Diencephalon (tissue), 1 donor: Measurements from ENCODE around the gene EFNA1. TPM values are rescaled to one million over a fixed set of nuclear protein-coding genes. Genes with fewer than 3 reads are reported as not detected.

Experiments used
- small RNA-seq: library from RNA; depleted of rRNA; stranded (forward); fragments of <200 nt; gene quantifications from one replicate; pipeline ENCODE3, GENCODE V24; 2014
- total RNA-seq: library from RNA; depleted of rRNA; stranded (reverse); fragments of >200 nt; gene quantifications from one replicate; pipeline ENCODE4 v1.2.3, GENCODE V29; 2014

Gene EFNA1, protein sequence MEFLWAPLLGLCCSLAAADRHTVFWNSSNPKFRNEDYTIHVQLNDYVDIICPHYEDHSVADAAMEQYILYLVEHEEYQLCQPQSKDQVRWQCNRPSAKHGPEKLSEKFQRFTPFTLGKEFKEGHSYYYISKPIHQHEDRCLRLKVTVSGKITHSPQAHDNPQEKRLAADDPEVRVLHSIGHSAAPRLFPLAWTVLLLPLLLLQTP
- total RNA-seq: 5.3 TPM

DNA sequence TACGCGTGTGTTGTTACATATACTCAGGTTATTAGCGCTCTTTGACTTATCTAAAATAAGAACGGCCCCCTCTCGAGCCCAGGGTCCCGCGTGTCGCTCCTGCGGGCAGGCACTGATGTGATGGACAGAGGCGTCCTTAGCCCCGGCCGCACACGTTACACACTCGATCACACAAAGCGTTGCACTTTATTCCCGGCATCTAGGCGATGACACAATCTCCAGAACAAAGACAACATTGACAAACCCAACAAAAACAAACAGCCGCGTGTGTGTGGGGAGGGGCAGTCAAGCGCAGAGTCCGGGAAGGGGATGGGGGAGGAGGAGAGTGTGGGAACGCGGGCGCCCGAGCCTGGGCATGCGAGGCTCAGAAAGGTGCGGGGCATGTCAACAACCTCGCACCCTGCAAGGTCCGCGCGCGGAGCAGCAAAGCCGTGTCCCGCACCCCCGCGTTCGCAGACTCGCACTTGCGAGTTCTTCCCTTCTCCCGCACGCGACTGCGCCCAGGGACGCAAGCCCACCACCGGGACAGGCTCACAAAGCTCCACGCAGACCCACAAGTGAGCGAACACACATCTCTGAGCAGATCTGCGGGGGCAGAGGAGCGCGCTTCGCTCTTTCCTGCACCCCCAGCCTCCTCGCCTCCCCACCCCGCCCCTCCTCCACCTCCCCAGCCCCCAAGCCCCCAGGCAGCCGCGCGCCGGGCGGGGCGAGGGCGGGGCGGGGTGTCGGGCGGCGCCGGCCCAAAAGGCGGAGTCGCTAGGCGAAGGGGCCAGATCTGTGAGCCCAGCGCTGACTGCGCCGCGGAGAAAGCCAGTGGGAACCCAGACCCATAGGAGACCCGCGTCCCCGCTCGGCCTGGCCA is at the start of gene EFNA1:
EFNA1 (plus strand) TSS at position 772 of the 862 bp plus-strand sequence. CDS start 102 bp downstream, outside the sequence.

DNA sequence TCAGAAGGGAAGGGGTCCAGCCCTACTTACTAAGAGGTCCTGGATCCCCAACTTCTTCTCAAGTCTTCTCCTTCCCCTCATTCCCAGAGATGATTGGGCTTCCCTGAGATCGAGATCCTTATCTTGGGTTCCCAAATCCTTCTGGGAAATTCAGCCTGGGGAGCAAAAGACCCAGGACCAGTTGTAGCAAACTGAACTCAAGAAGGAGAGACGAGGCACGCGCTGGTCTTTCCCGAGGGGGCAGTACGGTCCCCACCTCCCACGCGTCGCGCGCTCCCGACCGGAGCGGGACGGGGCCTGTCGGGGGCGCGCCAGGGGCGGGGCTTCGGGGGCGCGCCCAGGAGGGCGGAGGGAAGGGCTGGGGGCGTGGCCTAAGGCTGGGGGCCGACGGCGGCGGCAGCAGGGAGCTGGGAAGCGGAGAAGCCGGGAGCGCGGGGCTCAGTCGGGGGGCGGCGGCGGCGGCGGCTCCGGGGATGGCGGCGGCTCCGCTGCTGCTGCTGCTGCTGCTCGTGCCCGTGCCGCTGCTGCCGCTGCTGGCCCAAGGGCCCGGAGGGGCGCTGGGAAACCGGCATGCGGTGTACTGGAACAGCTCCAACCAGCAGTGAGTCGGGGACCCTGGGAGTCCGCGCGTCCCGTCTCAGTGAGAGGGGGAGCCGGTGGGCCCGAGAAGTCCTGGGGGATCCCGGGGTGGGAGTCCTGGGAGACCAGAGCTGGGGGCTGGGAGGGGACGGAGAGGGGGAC is 49.0 kb upstream of the EFNA1 start, which contains the start of gene EFNA3:
EFNA3 (plus strand) TSS at position 369 of the 741 bp plus-strand sequence; CDS start at position 474, 105 bp downstream.

DNA sequence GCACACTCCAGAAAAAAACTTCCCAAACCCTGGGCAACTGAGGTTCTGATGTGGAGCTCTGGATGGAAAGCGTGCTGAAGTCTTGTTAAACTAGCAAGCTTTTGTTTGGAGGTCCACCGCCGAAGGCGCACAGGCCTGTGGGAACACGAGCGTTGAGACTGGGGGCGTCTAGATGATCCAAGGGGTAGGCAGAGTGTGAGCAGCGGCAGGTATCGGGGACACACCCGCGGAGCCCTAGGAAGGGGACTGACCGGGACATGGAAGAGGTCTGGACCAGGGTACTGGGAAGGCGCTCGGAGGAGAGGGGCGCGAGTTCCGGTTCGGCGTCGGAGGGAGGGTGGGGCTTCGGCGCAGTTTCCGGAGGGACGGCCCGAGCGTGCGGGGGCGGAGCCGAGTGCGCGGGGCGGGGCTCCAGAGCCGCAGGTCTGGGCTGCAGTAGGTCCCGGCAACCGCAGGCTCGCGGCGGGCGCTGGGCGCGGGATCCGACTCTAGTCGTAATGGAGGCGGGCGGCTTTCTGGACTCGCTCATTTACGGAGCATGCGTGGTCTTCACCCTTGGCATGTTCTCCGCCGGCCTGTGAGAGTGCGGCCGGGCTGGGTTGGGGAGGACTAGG is 7.8 kb downstream of the EFNA1 start, which contains the start of gene SLC50A1:
SLC50A1 (plus strand) TSS at position 438 of the 614 bp plus-strand sequence; CDS start at position 498, 60 bp downstream.

DNA sequence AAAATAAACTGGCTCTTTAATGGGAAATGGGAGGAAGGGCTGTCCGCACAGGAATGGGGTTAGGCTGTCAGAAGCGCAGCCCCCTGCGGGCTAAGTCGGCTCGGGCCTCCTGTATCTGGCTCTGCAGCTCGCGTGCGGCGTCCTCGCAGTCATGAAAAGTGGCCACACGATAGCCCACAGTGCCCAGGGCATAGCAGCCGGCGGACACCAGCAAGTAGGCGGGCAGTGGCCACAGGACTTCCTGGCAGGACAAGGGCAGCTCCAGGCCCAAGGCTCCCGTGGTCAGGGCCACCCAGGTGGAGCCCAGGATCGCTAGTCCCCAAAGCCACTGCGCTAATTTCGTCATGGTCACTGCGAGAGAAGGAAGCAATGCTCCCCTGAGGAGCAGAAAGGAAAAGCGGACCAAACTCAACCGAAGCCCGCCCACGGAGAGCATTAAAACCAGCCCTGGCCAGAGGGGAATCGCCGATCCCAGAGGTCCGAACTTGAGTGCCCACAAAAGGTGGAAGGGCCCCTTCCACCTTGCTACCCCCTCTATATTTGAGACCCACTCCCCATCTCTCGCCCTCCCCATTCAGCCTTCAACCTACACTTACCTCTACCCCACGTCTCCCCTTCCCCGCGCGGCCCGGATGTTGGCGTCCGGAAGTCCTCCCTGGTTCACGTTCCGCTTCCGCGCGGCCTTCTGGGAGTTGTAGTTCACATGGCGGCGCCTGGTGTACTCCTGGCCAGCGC is 12.4 kb downstream of the EFNA1 start, which contains the start of gene DPM3:
DPM3 (minus strand) TSS at position 637 of the 735 bp plus-strand sequence; CDS start at position 346, 291 bp downstream.

DNA sequence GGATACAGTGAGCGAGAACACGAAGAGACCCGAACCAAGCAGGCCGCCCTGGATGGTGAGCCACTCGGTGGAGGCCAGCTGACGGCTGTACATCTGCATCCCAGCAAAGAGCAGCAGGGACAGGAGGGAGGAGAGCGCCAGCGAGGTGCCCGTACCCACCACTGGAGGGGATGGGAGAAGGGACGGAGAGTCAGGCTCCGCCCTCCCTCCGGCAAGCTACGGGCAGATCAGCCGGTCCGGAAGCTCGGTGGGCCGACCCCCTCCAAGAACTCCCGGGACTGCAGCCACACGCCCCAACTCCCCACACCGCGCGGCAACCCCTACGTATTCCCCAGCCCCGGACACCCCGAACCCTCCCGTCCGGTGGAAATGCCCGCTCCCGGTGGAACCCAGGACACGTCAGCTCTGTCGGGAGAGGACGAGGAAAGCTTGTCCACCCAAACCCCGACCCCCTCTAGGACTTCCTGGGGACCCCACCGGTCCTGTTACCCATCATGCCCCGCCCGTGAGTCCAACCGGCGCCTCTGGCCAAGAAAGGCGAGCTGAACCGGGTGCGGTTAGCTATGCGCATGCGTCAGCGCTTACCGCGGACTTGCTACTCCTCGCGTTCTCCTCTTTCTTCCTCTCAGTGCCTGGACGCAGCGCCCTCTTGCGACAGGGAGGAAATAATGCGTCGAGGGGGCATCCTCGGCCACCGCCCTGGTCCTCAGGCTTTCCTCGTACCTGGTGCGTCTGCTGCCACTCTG is 45.2 kb downstream of the EFNA1 start, which contains the start of gene KRTCAP2:
KRTCAP2 (minus strand) TSS at position 573 of the 746 bp plus-strand sequence; CDS start at position 493, 80 bp downstream.

DNA sequence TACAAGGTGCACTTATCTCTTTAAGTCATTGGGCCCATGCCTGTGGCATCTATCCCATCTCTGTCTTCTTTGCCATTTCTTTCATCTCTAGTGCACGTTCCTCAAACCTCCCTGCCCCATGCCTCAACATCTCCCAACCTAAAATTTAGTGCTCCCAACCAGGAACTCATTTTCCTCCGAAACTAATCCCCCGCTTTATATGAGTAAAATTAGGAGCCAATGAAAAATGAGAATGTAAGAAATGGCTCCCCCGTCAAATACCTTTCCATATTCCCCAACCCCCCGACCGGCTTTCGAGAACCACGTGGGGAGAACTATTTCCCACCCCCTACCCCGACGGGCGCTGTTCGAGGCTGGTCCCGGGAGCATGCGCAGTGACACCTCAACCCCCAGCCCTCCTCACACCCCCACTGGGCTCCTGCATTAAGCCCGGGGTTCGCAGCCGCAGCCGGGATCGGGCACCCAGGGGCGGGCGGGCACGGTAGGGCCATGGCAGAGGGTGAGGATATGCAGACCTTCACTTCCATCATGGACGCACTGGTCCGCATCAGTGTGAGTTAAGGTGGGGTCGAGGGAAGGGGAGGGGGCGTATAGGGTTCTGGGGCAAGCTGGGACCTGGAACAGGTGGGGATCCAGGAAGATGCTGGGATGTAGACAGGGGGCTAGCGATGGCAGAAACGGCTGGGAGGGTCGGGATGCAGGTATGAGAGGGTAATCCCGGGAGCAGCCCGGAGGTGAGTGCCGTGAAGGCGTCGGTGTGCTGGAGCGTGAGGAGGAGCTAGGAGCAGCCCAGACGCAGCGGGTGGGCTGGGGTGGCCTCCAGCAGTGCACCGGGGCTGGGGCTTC is 46.0 kb downstream of the EFNA1 start, which contains the start of gene TRIM46:
TRIM46 (plus strand) TSS at position 372 of the 846 bp plus-strand sequence; CDS start at position 490, 118 bp downstream.

Small RNA genes within 50 kb of the gene (small RNA-seq; reads per million reads assigned to genes)
- gene HMGN2P18 (not detected), gene RF00019 (not detected)

Other genes starting within 250 kb of the EFNA1 start
- 15.7 TPM for gene PMVK, start 191.2 kb upstream of the EFNA1 start, total RNA-seq
- gene PBXIP1, start 171.8 kb upstream of the EFNA1 start, total RNA-seq: 48.4 TPM
- 16.6 TPM for gene PYGO2, start 166.1 kb upstream of the EFNA1 start, total RNA-seq
- 17.1 TPM for gene SHC1, start 157.1 kb upstream of the EFNA1 start, total RNA-seq
- 25.6 TPM for gene CKS1B, start 153.2 kb upstream of the EFNA1 start, total RNA-seq
- 18.9 TPM for gene FLAD1, start 144.5 kb upstream of the EFNA1 start, total RNA-seq
- 0.69 TPM for gene LENEP, start 134.3 kb upstream of the EFNA1 start, total RNA-seq
- gene ZBTB7B, start 125.1 kb upstream of the EFNA1 start, total RNA-seq: 3.5 TPM
- 0.46 TPM for gene DCST2, start 94.1 kb upstream of the EFNA1 start, total RNA-seq
- gene DCST1, start 94.1 kb upstream of the EFNA1 start, total RNA-seq: not detected
- 20.5 TPM for gene ADAM15, start 76.6 kb upstream of the EFNA1 start, total RNA-seq
- gene EFNA4, start 64.1 kb upstream of the EFNA1 start, total RNA-seq: 1.2 TPM
- 13.8 TPM for gene EFNA3, start 49.0 kb upstream of the EFNA1 start, total RNA-seq
- 7.8 TPM for gene SLC50A1, start 8.0 kb downstream of the EFNA1 start, total RNA-seq
- gene DPM3, start 12.7 kb downstream of the EFNA1 start, total RNA-seq: 13.8 TPM
- 60.2 TPM for gene KRTCAP2, start 45.4 kb downstream of the EFNA1 start, total RNA-seq
- 21.2 TPM for gene TRIM46, start 46.0 kb downstream of the EFNA1 start, total RNA-seq
- 11.5 TPM for gene THBS3, start 80.0 kb downstream of the EFNA1 start, total RNA-seq
- 15.5 TPM for gene MTX1, start 80.8 kb downstream of the EFNA1 start, total RNA-seq
- gene ENTREP3, start 127.6 kb downstream of the EFNA1 start, total RNA-seq: 5.5 TPM
- gene SCAMP3, start 134.5 kb downstream of the EFNA1 start, total RNA-seq: 29.5 TPM
- gene CLK2, start 145.6 kb downstream of the EFNA1 start, total RNA-seq: 24.2 TPM
- gene HCN3, start 149.6 kb downstream of the EFNA1 start, total RNA-seq: 22.8 TPM
- 0.23 TPM for gene PKLR, start 173.6 kb downstream of the EFNA1 start, total RNA-seq
- 130 TPM for gene FDPS, start 181.0 kb downstream of the EFNA1 start, total RNA-seq
- gene RUSC1, start 193.0 kb downstream of the EFNA1 start, total RNA-seq: 60.4 TPM